AG09309 (cell line): ENCODE results near the gene C16orf92.
"Not testable (repeated sequence)": the region's sequence is repeated elsewhere in the genome, so short reads cannot be mapped to it uniquely, and the experiment has no call there.

Source experiments
- DNase-seq: peaks from one replicate; pipeline ENCODE4 v3.0.0-alpha.2; 2010; ENCODE audit warnings: low read depth
- H3K4me3 ChIP-seq: 2 replicates; pipeline ENCODE4 v1.5.1; 2011; ENCODE audit warnings: mild to moderate bottlenecking, low read depth, low read length, moderate library complexity; ENCODE audit not compliant: control insufficient read depth
- CTCF ChIP-seq: IDR thresholded peaks from 2 replicates; pipeline ENCODE4 v1.5.1; 2011; ENCODE audit warnings: mild to moderate bottlenecking, low read depth, low read length, inconsistent platforms; ENCODE audit not compliant: insufficient read depth, control insufficient read depth; ENCODE audit errors: missing control alignments

Gene C16orf92

GRCh38 chr16:30033270-30033669 lies 10.3 kb downstream of the C16orf92 start:
- no peak for TF ChIP-seq CTCF
- no peak overlapping the region for H3K4me3 ChIP-seq
- DNase-seq, result no peak

- no peak overlapping the region for H3K4me3 ChIP-seq
- DNase-seq, result no peak
- no peak for TF ChIP-seq CTCF
Measured at GRCh38 chr16:30040221-30040620, 17.2 kb downstream of the C16orf92 start.

- not testable (repeated sequence) for DNase-seq, H3K4me3 ChIP-seq
Measured at GRCh38 chr16:30040690-30041089, 17.7 kb downstream of the C16orf92 start.

GRCh38 chr16:30041841-30042240 lies 18.8 kb downstream of the C16orf92 start:
- H3K4me3 ChIP-seq, result no peak overlapping the region
- peak; percentile 41 for TF ChIP-seq CTCF
- DNase-seq, result no peak

GRCh38 chr16:30046178-30046577 lies 23.2 kb downstream of the C16orf92 start:
- no peak for DNase-seq
- TF ChIP-seq CTCF, result no peak
- H3K4me3 ChIP-seq, result no peak overlapping the region

- no peak for TF ChIP-seq CTCF
- H3K4me3 ChIP-seq, result no peak overlapping the region
- no peak for DNase-seq
Measured at GRCh38 chr16:30046588-30046987, 23.6 kb downstream of the C16orf92 start.

GRCh38 chr16:30049871-30050270 lies 26.9 kb downstream of the C16orf92 start:
- TF ChIP-seq CTCF, result no peak
- no peak for DNase-seq
- no peak overlapping the region for H3K4me3 ChIP-seq
